Measurements from ENCODE around the gene KCNF1. TPM values are rescaled to one million over a fixed set of nuclear protein-coding genes. Genes with fewer than 3 reads are reported as not detected.
"Not testable (repeated sequence)": the region's sequence is repeated elsewhere in the genome, so short reads cannot be mapped to it uniquely, and the experiment has no call there.

The KCNF1 gene
- total and polyA plus RNA-seq, 4 donors: 0.06 to 0.83 (median 0.26) TPM

- DNase-seq: no peak
- H3K9me3 ChIP-seq (ENCODE audit: control insufficient read depth in 4 of 4, insufficient read depth in 3 of 4, low read length in 3 of 4): no peaks in the 10 kb centered on the region
- TF ChIP-seq, protein P1, sequence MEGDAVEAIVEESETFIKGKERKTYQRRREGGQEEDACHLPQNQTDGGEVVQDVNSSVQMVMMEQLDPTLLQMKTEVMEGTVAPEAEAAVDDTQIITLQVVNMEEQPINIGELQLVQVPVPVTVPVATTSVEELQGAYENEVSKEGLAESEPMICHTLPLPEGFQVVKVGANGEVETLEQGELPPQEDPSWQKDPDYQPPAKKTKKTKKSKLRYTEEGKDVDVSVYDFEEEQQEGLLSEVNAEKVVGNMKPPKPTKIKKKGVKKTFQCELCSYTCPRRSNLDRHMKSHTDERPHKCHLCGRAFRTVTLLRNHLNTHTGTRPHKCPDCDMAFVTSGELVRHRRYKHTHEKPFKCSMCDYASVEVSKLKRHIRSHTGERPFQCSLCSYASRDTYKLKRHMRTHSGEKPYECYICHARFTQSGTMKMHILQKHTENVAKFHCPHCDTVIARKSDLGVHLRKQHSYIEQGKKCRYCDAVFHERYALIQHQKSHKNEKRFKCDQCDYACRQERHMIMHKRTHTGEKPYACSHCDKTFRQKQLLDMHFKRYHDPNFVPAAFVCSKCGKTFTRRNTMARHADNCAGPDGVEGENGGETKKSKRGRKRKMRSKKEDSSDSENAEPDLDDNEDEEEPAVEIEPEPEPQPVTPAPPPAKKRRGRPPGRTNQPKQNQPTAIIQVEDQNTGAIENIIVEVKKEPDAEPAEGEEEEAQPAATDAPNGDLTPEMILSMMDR (IDR thresholded peaks at IDR 0.05; ENCODE audit: control extremely low read depth, extremely low read depth): no peak
Observed at GRCh38 chr2:10956006-10956790, 44.5 kb downstream of the KCNF1 start.

GRCh38 chr2:10957391-10957790 lies 45.7 kb downstream of the KCNF1 start:
- Histone ChIP-seq H3K4me3 (no peak overlapping the region), H3K27me3 (ENCODE audit: control insufficient read depth in 3 of 3, insufficient read depth in 3 of 3, low read length in 2 of 3) (peaks cover 0 to 3% (median 0%) of the 10 kb centered on the region in 3 donors), H3K27ac (ENCODE audit: low read depth in 1 of 2, low read length in 1 of 2) (no peak overlapping the region), H3K4me1 (ENCODE audit: control insufficient read depth in 5 of 5, insufficient read depth in 5 of 5, low read length in 5 of 5) (no peaks in the 10 kb centered on the region), H3K9ac (ENCODE audit: insufficient read depth in 1 of 2, low read length in 2 of 2) (no peak overlapping the region), H3K36me3 (ENCODE audit: control insufficient read depth in 4 of 4, insufficient read depth in 4 of 4, low read length in 4 of 4) (no peaks in the 10 kb centered on the region), H3K9me3 (ENCODE audit: control insufficient read depth in 4 of 4, insufficient read depth in 3 of 4, low read length in 3 of 4) (no peaks in the 10 kb centered on the region)
- DNase-seq: no peak
- TF ChIP-seq, protein P1 (IDR thresholded peaks at IDR 0.05; ENCODE audit: control extremely low read depth, extremely low read depth): no peak
- 75 to 79% methylated on average over 3 of the region's 3 CpGs for WGBS, 2 donors
- ATAC-seq (ENCODE audit: insufficient read depth, low FRiP score): no peak

More at GRCh38 chr2:10956006-10956790, 44.5 kb downstream of the KCNF1 start:
- Histone ChIP-seq H3K9ac (ENCODE audit: insufficient read depth in 1 of 2, low read length in 2 of 2) (no peak overlapping the region), H3K4me3 (no peak overlapping the region), H3K27ac (ENCODE audit: low read depth in 1 of 2, low read length in 1 of 2) (no peak overlapping the region), H3K4me1 (ENCODE audit: control insufficient read depth in 5 of 5, insufficient read depth in 5 of 5, low read length in 5 of 5) (no peaks in the 10 kb centered on the region), H3K27me3 (ENCODE audit: control insufficient read depth in 3 of 3, insufficient read depth in 3 of 3, low read length in 2 of 3) (peaks cover 0 to 3% (median 0%) of the 10 kb centered on the region in 3 donors), H3K36me3 (ENCODE audit: control insufficient read depth in 4 of 4, insufficient read depth in 4 of 4, low read length in 4 of 4) (no peaks in the 10 kb centered on the region)
- ATAC-seq (ENCODE audit: insufficient read depth, low FRiP score): no peak
- WGBS, 2 donors: 94 to 96% methylated on average over 16 of the region's 16 CpGs

DNA sequence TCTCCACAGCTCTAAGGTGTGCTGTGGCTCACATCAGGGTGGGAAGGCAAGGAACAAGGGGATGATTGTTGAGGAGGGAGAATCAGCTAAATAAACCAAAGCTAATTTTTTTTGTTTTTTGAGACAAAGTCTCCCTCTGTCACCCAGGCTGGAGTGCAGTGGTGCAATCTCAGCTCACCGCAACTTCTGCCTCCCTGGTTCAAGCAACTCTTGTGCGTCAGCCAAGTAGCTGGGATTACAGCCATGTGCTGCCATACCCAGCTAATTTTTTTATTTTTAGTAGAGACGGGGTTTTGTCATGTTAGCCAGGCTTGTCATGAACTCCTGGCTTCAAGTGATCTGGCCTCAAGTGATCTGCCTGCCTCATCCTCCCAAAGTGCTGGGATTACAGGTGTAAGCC lies 46.7 kb downstream of the KCNF1 start:
- not testable (repeated sequence) for H3K36me3 ChIP-seq (ENCODE audit: control insufficient read depth in 4 of 4, insufficient read depth in 4 of 4, low read length in 4 of 4); H3K27ac ChIP-seq (ENCODE audit: low read depth in 1 of 2, low read length in 1 of 2); DNase-seq; H3K4me1 ChIP-seq (ENCODE audit: control insufficient read depth in 5 of 5, insufficient read depth in 5 of 5, low read length in 5 of 5); H3K4me3 ChIP-seq; H3K27me3 ChIP-seq (ENCODE audit: control insufficient read depth in 3 of 3, insufficient read depth in 3 of 3, low read length in 2 of 3); ATAC-seq (ENCODE audit: insufficient read depth, low FRiP score); H3K9ac ChIP-seq (ENCODE audit: insufficient read depth in 1 of 2, low read length in 2 of 2); H3K9me3 ChIP-seq (ENCODE audit: control insufficient read depth in 4 of 4, insufficient read depth in 3 of 4, low read length in 3 of 4)
- 70 to 79% methylated on average over 3 of the region's 3 CpGs for WGBS, 2 donors

DNA sequence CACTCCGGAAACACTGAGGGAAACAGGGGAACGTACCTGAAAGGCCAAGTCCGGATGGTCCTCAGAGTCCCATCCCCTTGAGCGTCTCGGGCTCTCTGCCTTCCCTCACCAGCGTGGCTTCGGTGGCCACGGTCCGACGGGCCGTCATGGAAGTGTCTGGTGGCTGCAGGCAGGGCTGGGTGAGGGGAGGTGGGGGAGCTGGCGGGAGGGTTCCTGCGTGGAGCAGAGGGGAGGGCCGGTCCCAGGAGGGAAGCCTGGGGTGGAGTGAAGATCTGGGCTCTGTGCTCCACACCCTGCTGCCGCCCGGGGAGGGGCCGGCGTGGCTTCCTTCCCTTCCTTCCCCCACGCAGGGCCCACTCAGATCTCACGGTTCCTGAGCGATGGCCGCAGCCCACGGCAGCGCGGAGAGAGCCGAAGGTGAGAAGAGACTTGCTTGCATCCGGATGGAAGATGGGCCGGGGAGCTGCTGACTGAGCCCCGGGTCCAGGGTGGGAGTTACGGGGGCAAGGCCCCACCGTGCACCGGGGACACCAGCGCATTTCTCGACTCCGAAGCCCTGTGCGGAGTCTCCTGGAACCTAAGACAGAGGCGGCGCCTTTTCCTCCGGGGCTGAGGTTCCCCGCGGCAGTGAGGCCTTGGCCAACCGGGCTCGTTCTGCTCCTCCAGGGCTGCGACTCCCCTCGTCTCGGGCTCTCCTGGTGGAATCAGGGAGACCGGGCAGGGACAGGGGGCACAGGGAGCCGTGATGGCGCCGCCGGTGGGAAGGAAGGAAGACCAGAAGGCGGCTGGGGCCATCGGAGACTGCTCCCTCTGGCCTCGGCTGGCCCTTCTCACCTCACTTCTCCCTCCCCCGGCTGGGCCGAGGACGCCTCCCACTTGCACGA lies 49.1 kb downstream of the KCNF1 start:
- Histone ChIP-seq H3K9me3 (ENCODE audit: control insufficient read depth in 4 of 4, insufficient read depth in 3 of 4, low read length in 3 of 4) (no peaks in the 10 kb centered on the region), H3K9ac (ENCODE audit: insufficient read depth in 1 of 2, low read length in 2 of 2) (no peak overlapping the region), H3K4me1 (ENCODE audit: control insufficient read depth in 5 of 5, insufficient read depth in 5 of 5, low read length in 5 of 5) (peaks cover 0 to 17% (median 4%) of the 10 kb centered on the region in 5 donors), H3K4me3 (no peak overlapping the region), H3K27me3 (ENCODE audit: control insufficient read depth in 3 of 3, insufficient read depth in 3 of 3, low read length in 2 of 3) (peaks cover 0 to 3% (median 0%) of the 10 kb centered on the region in 3 donors), H3K36me3 (ENCODE audit: control insufficient read depth in 4 of 4, insufficient read depth in 4 of 4, low read length in 4 of 4) (no peaks in the 10 kb centered on the region), H3K27ac (ENCODE audit: low read depth in 1 of 2, low read length in 1 of 2) (no peak overlapping the region)
- DNase-seq (no peak), ATAC-seq (ENCODE audit: insufficient read depth, low FRiP score) (no peak)
- WGBS, 2 donors: 86 to 89% methylated on average over 52 to 58 of the region's 58 CpGs
- TF ChIP-seq, protein P1 (IDR thresholded peaks at IDR 0.05; ENCODE audit: control extremely low read depth, extremely low read depth): no peak

Measured in lung (tissue), 12 donors.